COLO668 (cell line): ENCODE data around the gene ZNF148.

Experiments used
- DNase-seq: peaks from one replicate; lab custom pipeline; 2025; ENCODE audit not compliant: unreplicated experiment; lab: John Stamatoyannopoulos, UW

Gene ZNF148

GRCh38 chr3:125192190-125193035 is 182.7 kb downstream of the ZNF148 start:
- no peak for DNase-seq

- DNase-seq = no peak
These were observed 183.4 kb downstream of the ZNF148 start for GRCh38 chr3:125191730-125192129.

- no peak for DNase-seq
These were observed 183.9 kb downstream of the ZNF148 start for GRCh38 chr3:125191256-125191655.

- DNase-seq = no peak
These were observed 184.3 kb downstream of the ZNF148 start for GRCh38 chr3:125190786-125191185.

- DNase-seq = no peak
These were observed 185.6 kb downstream of the ZNF148 start for GRCh38 chr3:125189378-125190165.

- no peak for DNase-seq
These were observed 186.2 kb downstream of the ZNF148 start for GRCh38 chr3:125188955-125189354.

- no peak for DNase-seq
These were observed 187.6 kb downstream of the ZNF148 start for GRCh38 chr3:125187599-125187910.

GRCh38 chr3:125186800-125187598 is 188.1 kb downstream of the ZNF148 start:
- DNase-seq = no peak

GRCh38 chr3:125186261-125186787 is 188.8 kb downstream of the ZNF148 start:
- DNase-seq = no peak

GRCh38 chr3:125185805-125186204 is 189.3 kb downstream of the ZNF148 start:
- DNase-seq = no peak

- DNase-seq = no peak
These were observed 195.3 kb downstream of the ZNF148 start for GRCh38 chr3:125179884-125180240.

- DNase-seq = no peak
These were observed 195.8 kb downstream of the ZNF148 start for GRCh38 chr3:125179143-125179883.

- DNase-seq = no peak
These were observed 197.4 kb downstream of the ZNF148 start for GRCh38 chr3:125177746-125178145.
